ENCODE data around the gene GPAM.

DNA sequence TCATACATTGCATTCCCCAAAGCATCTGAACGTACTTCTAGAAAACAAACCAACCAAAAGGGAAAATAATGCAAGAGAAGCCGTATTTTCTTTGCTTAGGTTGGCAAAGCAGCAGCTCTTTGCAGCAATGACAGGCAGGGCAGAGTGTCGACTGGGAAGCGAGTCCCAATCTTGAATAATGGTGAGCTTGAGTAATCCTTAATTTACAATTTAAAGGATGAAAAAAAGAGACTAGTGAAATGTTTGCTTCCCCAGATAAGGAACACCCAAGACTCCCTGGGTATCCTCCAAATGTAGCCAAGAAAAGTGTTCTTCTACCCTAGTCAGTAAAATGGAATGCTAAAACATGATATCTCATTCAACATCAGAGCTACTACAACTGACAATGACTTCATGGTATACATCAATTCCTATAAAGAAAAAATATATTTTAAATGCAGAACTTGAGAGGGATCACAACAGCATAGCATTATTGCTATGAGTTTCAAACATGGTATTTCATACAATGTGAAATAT is 32.0 kb downstream of the GPAM start:
- TF ChIP-seq, protein P1, sequence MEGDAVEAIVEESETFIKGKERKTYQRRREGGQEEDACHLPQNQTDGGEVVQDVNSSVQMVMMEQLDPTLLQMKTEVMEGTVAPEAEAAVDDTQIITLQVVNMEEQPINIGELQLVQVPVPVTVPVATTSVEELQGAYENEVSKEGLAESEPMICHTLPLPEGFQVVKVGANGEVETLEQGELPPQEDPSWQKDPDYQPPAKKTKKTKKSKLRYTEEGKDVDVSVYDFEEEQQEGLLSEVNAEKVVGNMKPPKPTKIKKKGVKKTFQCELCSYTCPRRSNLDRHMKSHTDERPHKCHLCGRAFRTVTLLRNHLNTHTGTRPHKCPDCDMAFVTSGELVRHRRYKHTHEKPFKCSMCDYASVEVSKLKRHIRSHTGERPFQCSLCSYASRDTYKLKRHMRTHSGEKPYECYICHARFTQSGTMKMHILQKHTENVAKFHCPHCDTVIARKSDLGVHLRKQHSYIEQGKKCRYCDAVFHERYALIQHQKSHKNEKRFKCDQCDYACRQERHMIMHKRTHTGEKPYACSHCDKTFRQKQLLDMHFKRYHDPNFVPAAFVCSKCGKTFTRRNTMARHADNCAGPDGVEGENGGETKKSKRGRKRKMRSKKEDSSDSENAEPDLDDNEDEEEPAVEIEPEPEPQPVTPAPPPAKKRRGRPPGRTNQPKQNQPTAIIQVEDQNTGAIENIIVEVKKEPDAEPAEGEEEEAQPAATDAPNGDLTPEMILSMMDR (IDR thresholded peaks at IDR 0.05) = no peak
- TF ChIP-seq POLR2A (IDR thresholded peaks at IDR 0.05) = no peak
- no peak for TF ChIP-seq POLR2AphosphoS5 (IDR thresholded peaks at IDR 0.05)
